ENCODE measurements around the gene CHRM2. TPM values are rescaled to one million over a fixed set of nuclear protein-coding genes. Genes with fewer than 3 reads are reported as not detected.

The CHRM2 gene
- polyA plus RNA-seq, 1 donor (not counting 4 experiments of a cell fraction or from before 2014, with no cell fraction given) = not detected

- no peak overlapping the region for H3K4me3 ChIP-seq (ENCODE audit: control insufficient read depth in 2 of 3, extremely low read depth in 1 of 3, insufficient read depth in 2 of 3, low read depth in 1 of 3, low read length in 3 of 3)
- TF ChIP-seq CTCF (optimal IDR thresholded peaks at IDR 0.05 in 1 of 3, IDR thresholded peaks at IDR 0.05 in 1 of 3, conservative IDR thresholded peaks at IDR 0.05 in 1 of 3; ENCODE audit: extremely low read depth in 1 of 3, insufficient read depth in 2 of 3, low read length in 3 of 3) (no peak), EZH2 (IDR thresholded peaks at IDR 0.05; ENCODE audit: low read length) (no peak)
- peaks cover 1% of the 10 kb centered on the region for H3K9me3 ChIP-seq (ENCODE audit: control insufficient read depth, low read depth, low read length)
- H3K79me2 ChIP-seq (ENCODE audit: control insufficient read depth, insufficient read depth, low read length) = no peaks in the 10 kb centered on the region
- no peak overlapping the region for H3K27ac ChIP-seq (ENCODE audit: control insufficient read depth, insufficient read depth, low read length)
- FAIRE-seq (no peak), DNase-seq (ENCODE audit: low read depth, low spot score) (no peak)
- no peaks in the 10 kb centered on the region for H4K20me1 ChIP-seq (ENCODE audit: control insufficient read depth, extremely low read depth, insufficient read depth, low read length)
- no peak overlapping the region for H3K4me2 ChIP-seq (ENCODE audit: control insufficient read depth, extremely low read depth, insufficient read depth, low read depth, low read length)
- dilution Hi-C loops (cut with MboI; ENCODE audit: extremely low pct_ligation_motif_present, low sequenced_read_pairs) = no loop called here
- H3K36me3 ChIP-seq (ENCODE audit: control insufficient read depth in 2 of 2, extremely low read depth in 1 of 2, insufficient read depth in 2 of 2, low read length in 2 of 2) = no peaks in the 10 kb centered on the region
- H3K9me1 ChIP-seq (ENCODE audit: control insufficient read depth, extremely low read depth, insufficient read depth, low read length) = no peaks in the 10 kb centered on the region
- H2AFZ ChIP-seq (ENCODE audit: control insufficient read depth, low read length) = no peak overlapping the region
- no peaks in the 10 kb centered on the region for H3K4me1 ChIP-seq (ENCODE audit: control insufficient read depth, extremely low read depth, insufficient read depth, low read length)
- H3K27me3 ChIP-seq (ENCODE audit: control insufficient read depth, extremely low read depth, insufficient read depth, low read length) = no peaks in the 10 kb centered on the region
- H3K9ac ChIP-seq (ENCODE audit: control insufficient read depth, extremely low read depth, insufficient read depth, low read length) = no peak overlapping the region
These were observed 89.6 kb downstream of the CHRM2 start for GRCh38 chr7:136958016-136958415.

GRCh38 chr7:136964347-136964746, 95.9 kb downstream of the CHRM2 start:
- DNase-seq (ENCODE audit: low read depth, low spot score) (no peak), FAIRE-seq (no peak)
- Histone ChIP-seq H3K4me2 (ENCODE audit: control insufficient read depth, extremely low read depth, insufficient read depth, low read depth, low read length) (no peak overlapping the region), H3K79me2 (ENCODE audit: control insufficient read depth, insufficient read depth, low read length) (no peaks in the 10 kb centered on the region), H3K27ac (ENCODE audit: control insufficient read depth, insufficient read depth, low read length) (no peak overlapping the region), H2AFZ (ENCODE audit: control insufficient read depth, low read length) (no peak overlapping the region), H3K9ac (ENCODE audit: control insufficient read depth, extremely low read depth, insufficient read depth, low read length) (no peak overlapping the region), H3K4me3 (ENCODE audit: control insufficient read depth in 2 of 3, extremely low read depth in 1 of 3, insufficient read depth in 2 of 3, low read depth in 1 of 3, low read length in 3 of 3) (no peak overlapping the region), H3K36me3 (ENCODE audit: control insufficient read depth in 2 of 2, extremely low read depth in 1 of 2, insufficient read depth in 2 of 2, low read length in 2 of 2) (no peaks in the 10 kb centered on the region), H3K4me1 (ENCODE audit: control insufficient read depth, extremely low read depth, insufficient read depth, low read length) (no peaks in the 10 kb centered on the region), H3K27me3 (ENCODE audit: control insufficient read depth, extremely low read depth, insufficient read depth, low read length) (no peaks in the 10 kb centered on the region), H3K9me1 (ENCODE audit: control insufficient read depth, extremely low read depth, insufficient read depth, low read length) (no peaks in the 10 kb centered on the region), H4K20me1 (ENCODE audit: control insufficient read depth, extremely low read depth, insufficient read depth, low read length) (no peaks in the 10 kb centered on the region), H3K9me3 (ENCODE audit: control insufficient read depth, low read depth, low read length) (no peaks in the 10 kb centered on the region)
- TF ChIP-seq EZH2 (IDR thresholded peaks at IDR 0.05; ENCODE audit: low read length) (no peak), CTCF (optimal IDR thresholded peaks at IDR 0.05 in 1 of 3, IDR thresholded peaks at IDR 0.05 in 1 of 3, conservative IDR thresholded peaks at IDR 0.05 in 1 of 3; ENCODE audit: extremely low read depth in 1 of 3, insufficient read depth in 2 of 3, low read length in 3 of 3) (no peak)
- dilution Hi-C loops (cut with MboI; ENCODE audit: extremely low pct_ligation_motif_present, low sequenced_read_pairs) = no loop called here
